Neural cell (in vitro differentiated cells): Measurements from ENCODE around the gene HADHB.

ENCODE experiments used
- CTCF ChIP-seq: fragments of 450-650 bp; IDR thresholded peaks from 2 replicates; pipeline ENCODE4 v1.5.1; 2014; ENCODE audit warnings: antibody characterized with exemption, mild to moderate bottlenecking, moderate library complexity; ENCODE audit not compliant: poor library complexity, severe bottlenecking
- EP300 ChIP-seq: fragments of 450-650 bp; conservative IDR thresholded peaks from 2 replicates; pipeline ENCODE4 v1.6.1; 2014; ENCODE audit warnings: antibody characterized with exemption, mild to moderate bottlenecking, moderate library complexity; ENCODE audit not compliant: poor library complexity, severe bottlenecking
- EZH2 ChIP-seq: fragments of 200-600, 300-800 bp; shearing (Covaris generic), sonication (generic); IDR thresholded peaks from 2 replicates; pipeline ENCODE4 v1.6.1; 2014; ENCODE audit warnings: antibody characterized with exemption, low read length, borderline replicate concordance, mild to moderate bottlenecking; ENCODE audit not compliant: insufficient read depth, poor library complexity, severe bottlenecking
- POLR2AphosphoS5 ChIP-seq: IDR thresholded peaks from 2 replicates; pipeline ENCODE4 v1.6.1; 2012
- REST ChIP-seq: IDR thresholded peaks from 2 replicates; pipeline ENCODE4 v1.6.1; 2012; ENCODE audit warnings: borderline replicate concordance

GRCh38 chr2:26281226-26281625, 36.5 kb downstream of the HADHB start:
- TF ChIP-seq POLR2AphosphoS5: no peak
- TF ChIP-seq CTCF: no peak
- no peak for TF ChIP-seq REST
- TF ChIP-seq EP300: no peak
- no peak for TF ChIP-seq EZH2
